GOT3 (cell line): ENCODE data around the gene ALDH3B1.

ENCODE experiments used
- DNase-seq: peaks from one replicate; lab custom pipeline; 2025; ENCODE audit warnings: mixed read lengths; lab: John Stamatoyannopoulos, UW

Gene ALDH3B1

DNA sequence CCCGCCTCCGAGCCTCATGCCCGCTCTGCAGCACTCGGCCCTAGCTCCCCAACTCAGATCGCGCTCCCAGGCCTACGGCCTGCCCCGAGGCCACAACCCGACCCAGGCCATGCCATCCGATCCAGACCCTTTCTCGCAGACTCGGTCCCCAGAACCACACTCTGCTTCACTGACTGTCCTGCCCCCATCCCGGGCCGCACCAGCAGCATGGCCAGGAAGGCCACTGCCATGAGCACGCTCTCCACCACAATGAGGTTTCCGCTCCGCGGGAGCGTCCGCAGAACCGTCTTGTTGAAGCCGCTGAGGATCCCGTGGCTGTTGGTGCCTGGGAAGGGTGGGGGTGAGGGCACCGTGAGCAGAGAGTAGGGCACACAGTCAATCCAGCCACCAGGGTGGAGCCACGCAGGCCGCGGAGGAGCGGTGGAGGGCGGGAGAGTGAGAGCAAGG lies 12.6 kb upstream of the ALDH3B1 start:
- DNase-seq, result no peak

DNA sequence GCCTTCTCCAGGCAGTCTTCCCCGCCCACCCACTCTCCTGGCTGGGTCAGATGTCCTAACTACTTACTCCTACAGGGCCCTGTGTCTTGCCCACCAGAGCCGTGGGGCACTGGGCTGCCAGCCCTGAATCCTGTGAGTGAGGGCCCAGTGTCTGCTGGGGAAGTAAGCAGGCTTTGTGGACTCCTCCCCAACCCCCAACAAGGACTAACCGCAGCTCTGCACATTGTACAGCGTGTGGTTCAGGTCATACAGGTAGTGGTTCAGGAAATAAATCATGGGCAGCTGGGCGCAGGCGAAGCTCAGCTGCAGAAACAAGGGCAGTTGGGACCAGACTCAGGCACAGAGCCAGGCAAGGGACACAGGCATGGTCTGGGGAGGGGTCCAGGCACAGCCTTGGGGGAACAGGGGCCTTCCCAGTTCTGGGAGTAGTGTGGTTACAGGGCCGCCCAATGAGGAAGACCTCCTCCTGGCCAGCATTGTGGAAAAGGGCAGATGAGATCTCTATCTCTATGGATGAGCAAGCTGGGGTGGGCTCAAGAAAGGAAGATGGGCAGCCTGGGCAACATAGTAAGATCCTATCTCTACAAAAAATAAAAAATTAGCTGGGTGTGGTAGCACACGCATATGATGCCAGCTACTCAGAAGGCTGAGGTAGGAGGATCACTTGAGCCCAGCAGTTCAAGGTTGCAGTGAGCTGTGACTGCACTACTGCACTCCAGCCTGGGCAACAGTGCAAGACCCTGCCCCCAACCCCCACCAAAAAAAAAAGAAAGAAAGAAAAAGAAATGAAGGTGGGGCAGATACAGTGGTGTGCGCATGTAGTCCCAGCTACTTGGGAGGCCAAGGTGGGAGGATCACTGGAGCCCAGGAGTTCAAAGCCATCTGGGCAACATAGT lies 11.7 kb upstream of the ALDH3B1 start:
- DNase-seq, result no peak

DNA sequence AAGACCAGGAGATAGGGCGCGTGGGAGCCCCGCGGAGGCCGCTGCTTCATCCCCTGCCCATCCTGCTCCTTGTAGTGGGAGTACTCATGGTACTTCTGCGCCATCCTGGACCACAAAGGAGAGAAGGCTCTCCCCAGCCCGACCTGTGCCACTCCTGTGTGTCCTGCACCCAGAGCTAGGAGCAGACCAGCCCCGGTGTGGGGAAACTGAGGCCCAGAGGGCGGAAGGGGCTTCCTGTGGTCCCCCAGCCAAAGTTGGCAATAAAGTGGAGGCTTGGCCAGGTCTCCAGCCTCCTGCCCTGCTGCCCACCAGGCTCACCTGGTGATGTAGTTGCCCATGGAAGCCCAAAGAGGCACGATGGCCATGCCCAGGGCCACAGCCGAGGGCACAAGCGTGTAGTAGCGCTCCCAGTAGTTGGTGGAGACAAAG lies 10.9 kb upstream of the ALDH3B1 start:
- DNase-seq, result no peak

DNA sequence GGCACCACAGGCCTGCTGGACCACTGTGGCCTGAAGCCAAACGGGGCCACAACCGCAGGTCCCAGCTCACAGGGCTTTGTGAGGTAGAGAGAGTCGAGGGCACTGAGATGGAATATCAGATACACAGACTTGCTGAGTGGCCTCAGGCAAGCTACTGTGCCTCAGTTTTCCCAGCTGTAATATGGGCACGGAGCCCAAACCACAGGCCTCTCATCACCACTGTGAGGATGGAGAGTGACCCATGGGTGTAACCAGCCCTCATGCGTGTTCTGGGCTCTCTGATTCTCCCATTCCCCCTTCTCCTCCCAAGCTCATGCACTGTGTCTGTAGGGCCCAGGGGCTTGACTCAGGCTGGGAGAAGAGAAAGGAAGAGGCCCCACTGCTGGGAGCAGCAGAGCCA lies 10.4 kb upstream of the ALDH3B1 start:
- no peak for DNase-seq

DNA sequence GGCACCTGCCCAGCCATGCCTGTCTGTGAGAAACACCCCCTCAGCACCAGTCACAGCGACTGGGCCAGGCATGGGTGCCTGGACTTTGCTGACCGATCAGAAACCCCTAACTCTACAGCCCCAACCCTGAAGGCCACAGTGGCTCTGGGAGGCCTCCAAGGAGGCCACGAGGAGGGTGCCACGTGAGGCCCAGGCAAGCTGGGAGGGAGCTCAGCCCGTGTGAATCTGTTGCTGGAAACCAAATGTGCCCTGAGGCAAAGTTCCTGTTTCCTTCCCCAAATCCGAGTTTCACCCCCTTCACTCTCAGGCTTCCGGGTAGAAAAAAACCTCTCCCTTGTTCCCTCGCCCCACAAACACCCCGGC lies 7.6 kb upstream of the ALDH3B1 start:
- no peak for DNase-seq

DNA sequence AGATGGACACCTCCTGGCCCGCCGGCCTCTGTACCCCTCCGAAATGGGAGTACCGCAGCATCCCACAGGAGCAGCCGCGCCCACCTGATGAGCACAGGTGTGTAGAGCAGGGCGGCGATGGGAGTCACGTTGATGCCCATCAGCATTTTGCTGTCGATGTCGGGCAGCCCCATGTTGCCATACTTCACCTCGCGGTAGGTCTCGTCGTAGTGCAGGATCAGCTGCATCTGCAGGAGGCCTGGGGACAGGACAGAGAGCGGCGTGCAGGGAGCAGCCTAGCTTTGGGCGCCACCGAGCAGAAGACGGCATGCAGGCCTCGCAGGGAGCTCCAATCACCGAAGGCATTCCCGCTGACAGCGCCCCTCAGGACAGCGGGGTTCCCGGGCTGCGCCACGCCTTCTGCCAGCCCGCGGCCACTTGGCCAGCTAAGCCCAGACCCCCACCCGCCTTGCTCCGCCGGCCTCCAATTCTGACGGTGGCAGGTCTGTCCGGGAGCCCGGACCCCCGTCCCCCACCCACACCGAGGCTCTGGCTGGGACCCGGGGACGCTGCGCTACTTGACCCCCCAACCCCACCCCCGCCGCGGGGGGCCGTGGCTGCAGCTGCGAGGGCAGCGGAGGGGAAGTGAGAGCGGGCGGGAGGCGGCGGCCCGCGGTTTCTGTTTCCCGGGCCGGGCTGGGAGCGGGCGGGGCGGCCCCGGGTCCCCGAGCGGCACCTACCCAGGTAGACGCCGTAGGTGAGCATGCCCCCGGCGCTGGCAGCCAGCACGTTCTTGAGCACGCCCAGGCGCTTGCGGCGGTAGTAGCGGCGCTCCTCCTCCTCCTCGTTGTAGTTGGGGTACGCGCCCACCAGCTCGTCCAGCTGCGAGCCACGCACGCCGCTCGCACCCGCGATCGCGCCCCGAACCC lies 6.9 kb upstream of the ALDH3B1 start:
- DNase-seq, result no peak

DNA sequence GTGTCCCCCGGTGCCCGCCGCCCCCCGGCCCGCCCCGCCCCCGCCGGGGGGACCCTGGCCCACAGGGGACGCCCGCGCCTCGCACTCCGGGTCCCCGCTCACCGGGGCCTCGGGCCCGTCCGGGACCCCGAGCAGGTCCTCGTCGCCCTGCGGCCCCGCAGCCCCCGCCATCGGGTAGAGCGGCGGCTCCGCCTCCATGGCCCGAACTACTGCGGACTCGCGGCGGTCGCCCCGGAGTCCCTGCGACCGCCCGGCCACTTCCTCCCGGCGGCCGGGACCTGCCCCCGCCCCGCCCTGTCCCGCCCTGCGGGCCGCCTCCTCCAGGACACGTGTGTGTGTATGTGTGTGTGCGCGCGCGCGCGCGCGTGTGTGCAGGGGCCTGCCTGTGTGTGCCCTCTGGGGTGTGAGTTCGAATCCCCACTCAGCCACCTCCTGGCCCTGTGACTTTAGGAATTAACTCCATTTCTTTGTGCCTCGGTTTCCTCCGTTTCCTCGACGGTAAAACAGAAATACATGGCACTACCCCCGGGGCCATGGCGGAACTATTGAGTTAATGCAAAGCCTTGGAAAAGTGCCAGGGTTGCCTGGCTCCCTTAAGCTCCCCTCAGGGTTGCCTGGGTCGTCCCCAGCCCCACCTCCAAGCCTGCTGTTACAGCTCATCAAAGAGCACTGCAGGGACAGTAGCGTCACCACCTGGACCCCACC lies 6.1 kb upstream of the ALDH3B1 start, which contains the start of gene UNC93B1:
TSS of gene UNC93B1 (minus strand) at position 252 of the 705 bp plus-strand sequence. CDS start at position 198, 54 bp downstream.
- DNase-seq, result no peak

DNA sequence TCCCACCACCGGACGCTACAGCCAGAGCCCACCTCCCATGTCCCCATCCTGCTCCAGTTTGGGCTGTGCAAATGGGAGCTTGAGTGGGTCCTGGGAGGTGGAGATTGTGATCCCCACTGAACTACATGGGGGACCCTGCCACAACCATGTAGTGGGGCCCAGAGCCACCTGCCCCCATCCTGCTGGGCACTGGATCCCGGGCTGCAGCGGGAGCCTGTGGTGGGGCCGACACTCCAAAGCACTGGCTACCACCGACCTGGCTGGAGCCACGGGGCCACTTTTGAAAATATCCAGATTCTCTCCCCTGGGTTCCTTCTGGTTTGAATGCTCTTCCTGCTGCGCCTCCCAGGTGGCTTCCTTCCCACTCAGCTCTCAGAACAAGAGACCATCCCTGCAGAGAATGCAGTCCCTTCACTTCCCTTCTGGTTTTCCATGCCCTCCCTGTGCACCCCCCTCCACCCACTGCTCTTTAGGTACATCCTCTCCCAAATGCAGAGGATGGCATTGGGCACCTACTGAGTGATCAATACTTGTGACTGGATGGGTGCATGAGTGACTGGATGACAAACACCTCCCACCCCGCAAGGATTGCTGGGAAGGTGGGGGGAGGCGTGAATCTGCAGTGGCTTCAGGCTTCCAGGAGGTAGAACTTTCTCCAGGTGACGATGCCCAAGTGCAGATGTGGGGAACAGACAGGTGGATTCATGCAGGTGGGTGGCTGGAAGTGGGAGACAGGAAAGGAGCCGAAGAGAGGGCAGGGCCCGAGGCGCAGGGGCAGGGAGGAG lies 5.4 kb upstream of the ALDH3B1 start:
- DNase-seq, result no peak

DNA sequence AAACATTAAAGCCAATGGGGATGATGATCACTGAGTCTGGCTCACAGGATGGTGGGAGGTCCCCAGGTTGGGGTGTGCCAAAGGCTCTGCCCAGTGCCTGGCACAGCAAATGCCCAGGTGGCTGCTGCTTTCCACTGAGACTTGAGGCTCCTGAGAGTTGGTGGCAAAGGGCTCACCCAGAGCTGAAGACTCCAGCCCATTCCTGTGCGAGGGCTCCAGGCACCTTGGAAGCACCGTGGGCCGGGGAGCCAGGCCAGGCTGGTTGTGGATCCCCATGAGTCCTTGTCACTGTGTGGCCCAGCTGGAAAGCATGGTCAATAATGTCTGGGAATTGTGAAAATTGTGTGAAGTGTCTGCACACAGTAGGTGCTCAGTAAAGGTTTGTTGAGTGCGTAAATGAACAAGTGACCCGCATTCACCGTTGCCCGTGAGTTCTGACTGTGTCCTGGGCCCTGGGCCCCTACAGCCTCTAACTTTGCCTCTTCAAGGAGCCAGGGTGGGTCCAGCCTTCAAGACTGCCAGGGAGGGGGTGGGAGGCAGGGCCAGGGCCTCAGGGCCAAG lies 3.4 kb upstream of the ALDH3B1 start:
- no peak for DNase-seq

DNA sequence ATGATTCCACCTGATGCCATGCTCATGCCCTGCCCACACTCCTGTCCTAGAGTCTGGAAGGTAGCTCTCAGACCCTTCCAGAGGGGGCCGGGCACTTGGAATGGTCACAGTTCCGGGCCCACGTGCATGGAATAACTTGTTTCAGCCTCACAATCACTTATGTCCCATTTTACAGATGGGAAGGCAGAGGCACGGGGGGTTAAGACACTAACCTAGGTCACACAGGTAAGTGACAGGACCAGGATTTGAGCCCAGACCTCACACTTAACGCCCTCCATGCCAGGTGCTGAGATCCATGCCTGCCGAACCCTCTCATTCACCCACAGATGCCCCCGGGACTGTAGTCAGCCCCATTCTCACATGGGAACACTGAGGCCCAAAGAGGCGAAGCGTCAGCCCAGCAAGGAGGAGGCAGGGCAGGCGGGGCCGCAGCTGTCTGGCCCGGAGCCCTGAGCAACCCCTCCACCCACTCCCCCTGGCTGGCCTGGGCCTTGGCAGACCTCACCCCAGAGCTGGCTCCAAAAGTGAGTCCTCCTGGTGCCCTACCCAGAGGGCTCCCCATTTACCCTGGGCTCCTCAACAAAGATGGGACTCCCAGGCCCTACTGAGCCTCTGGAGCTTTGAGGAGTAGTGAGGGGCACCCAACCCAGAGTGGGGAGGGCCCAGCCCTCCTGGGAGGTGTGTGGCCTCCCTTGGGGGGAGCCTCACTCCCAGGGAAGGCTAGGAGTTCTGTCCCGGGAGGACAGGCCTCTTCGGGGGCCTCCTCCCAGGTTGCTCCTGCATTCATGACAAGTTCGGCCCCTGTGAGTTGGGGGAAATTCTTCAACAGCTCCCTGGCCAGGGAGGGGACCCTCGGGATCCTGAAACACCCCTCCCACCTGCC lies 2.4 kb upstream of the ALDH3B1 start:
- DNase-seq, result no peak

DNA sequence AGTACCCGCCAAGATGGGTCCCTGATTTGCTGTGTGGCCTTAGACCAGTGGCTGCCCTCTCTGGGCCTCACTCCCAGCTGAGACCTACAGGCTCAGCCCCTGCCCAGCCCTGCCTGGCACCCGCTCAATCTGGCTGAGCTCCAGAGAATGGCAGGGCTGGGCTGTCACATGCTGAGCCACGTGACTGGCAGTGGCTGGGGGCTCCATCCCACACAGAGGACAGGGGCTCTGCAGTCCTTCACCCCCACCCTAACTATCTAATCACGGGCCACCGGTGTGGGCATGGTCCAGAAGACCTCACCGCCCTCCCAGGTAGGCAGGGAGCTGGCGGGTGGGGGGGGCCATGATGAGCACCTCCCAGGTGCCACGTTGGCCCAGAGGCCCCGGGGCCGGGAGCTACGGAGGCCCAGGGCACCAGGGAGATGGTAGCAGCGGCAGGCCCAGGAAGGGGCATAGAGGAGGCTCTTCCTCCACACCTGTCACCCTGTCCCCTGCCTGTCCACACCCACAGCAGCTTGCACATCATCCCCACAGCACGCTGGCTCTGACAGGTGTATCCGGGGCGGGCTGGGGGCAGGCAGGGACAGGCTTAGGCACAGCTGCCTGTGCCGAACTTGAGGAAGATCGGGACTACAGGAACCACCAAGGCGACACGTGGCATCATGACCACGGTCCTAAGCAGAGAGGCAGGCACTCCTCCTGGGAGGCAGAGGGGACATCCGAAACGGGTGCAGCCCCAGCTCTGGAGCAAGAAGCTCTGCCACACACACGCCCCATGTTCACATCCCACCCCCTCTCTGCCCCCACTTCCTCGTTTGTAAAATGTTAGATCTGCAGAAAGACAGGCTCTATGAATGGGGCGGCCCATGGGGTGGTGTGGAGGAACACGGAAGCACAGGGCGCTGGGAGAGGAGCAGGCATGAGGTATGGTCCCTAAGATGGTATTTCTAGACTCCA lies 1.5 kb upstream of the ALDH3B1 start:
- no peak for DNase-seq

DNA sequence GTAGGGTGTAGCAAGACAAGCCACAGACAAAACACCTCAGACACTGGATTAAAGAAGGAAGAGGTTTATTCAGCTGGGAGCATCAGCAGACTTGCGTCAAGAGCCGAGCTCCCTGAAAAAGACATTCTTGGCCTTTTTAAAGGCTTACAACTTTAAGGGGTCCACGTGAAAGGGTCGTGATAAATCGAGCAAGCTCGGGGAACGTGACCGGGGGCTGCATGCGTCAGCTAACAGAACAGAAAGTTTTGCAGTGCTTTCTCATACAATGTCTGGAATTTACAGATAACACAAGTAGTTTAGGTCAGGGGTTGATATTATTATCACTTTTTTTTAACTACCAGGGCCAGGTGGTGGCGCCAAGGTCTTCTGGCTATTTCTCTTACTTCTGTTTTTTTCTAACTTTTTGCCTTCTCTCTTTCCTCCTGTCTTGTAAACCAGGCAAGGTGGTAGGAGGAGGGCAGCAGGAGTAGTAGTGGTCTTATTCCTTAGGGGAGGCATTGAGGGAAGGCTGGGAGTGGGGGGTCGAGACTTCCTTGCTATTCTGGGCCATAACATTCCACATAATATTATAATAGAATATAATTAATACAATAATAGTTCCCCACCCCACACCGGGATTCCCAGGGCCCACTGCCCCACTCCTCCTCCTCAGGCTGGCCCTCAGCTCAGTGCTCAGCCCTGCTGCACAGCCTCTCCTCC lies 587 bp upstream of the ALDH3B1 start:
- no peak for DNase-seq

DNA sequence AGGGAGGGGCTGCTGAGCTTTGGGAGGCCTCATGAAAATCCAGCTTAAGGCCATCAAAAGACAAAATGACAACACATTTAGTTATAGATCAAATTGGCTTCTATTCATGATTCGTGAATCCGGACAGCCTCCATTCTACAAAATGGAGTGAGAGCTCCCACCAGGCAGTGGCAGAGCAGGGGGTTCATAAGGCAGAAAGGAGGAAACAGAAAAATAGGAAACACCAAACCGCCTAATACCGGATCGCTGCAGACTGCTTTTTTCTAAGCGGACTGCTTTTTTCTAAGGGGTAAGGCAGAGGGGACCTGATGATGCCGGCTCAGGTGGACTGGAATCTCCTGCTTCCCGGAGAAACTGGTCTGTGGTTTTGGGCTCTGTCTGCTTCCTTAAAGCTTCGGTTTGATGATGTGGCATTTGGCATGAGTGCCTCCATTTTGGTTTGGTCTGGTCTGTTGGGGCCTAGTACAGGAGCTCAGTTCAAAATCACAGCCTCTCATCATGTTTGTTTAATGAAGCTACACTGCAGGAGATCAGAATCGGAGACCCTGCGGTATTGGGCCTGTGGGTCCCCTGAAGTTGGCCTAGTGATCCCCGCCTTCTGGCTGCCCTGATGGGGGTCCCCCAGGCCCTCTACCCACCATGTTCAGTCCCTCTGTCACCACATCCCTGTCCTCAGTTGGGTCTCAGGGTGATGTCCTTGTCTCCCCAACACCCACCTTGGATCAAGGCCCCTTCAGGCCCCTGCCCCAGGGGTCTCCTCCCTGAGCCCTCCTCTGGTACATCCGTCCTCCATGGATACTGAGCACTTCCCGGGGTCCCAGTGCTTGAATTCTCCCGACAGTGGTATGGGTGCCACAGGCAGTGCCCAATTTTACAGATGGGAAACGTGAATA lies 1.2 kb downstream of the ALDH3B1 start:
- no peak for DNase-seq

DNA sequence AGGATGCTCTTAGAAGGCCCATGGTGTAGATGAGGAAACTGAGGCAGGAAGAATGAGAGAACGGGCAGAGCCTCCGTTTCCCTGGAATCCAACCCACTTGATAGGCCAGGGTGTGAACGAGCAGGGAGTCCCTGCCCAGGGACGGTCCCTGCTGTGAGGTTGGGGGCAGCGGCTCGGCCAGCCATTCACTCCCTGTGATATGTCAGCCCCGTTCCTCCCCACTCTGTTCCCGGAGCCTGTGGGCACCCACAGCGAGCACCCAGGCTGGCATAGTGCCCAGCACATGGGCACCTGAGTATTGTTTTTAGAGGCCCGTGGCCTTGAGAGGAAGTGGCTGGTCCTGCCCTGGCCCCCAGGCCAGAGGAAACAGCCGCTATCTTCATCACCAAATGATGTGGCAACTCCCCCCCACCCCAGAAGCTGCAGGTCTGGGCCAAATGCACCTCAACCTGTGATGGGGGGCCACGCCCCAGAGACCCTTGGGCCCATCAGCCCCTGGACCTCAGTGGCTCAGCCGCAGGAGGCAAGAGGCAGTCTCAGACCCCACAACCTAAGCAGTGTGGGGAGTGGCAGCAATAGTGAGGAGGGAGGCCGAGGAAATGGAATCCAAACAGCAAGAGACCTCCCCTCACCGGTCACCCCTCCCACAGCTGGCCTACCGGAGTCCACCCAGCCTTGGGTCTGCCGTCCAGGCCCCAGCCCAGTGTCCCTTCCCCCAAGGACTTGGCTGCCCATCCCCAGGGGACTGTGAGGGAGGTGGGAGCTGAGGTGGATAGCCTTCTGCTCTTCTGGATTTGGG lies 2.1 kb downstream of the ALDH3B1 start:
- DNase-seq, result no peak

DNA sequence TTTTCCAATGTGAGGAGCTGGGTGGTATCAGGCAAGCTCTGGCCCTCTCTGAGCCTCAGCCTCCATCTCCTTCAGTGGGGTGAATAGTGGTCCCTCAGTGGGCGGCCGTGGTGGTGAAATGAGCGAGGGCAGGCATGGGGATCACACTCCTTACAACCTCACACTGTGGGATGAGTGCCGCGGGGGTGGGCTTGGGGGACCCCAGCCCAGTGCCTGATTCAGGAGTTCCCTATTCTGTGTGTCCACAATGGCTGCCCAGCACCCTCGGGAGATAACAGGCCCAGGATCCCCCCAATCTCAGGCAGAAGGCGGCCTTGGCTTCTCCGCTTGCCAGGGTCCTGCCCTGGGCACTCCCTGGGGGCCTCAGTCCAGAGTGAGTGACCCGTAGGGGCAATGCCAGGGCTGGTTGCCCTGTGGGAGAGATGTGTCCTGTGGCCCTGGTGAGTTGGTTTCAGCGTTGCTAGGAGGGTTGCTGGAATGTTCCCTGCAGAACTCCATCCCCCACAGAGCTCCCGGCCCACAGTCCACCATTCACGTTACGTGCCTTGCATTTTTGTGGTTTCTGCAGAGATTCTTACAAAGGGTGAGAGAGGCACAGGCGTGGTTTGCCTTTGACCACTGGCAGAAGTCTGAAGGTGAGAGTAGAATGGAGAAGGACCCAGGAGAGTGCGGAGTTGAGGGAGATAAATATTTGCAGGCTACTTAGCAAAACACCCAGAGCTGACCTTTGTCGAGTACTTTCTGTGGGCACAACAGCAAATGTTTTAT lies 2.9 kb downstream of the ALDH3B1 start:
- DNase-seq, result no peak
